ENCODE results near the gene INF2.
A peak's percentile ranks its signal among the peaks of the same experiment; 100 is the strongest.

Gene INF2

DNA sequence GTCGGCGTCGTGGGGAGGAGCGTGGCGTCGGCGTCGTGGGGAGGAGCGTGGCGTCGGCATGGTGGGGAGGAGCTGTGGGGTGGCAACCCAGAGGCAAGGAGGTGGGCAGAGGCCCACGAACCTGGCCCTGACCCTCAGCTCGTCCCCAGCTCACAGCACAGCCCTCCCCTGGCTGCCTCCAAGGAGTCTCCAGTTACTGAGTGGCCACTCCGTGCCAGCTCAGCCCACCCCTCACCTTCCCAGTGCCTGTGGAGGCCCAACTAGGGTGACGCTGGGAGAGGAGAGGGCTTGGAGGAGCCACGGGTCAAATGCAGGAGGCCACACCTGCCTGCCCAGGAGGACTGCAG, 40.4 kb downstream of the INF2 start:
- TF ChIP-seq, protein P1, sequence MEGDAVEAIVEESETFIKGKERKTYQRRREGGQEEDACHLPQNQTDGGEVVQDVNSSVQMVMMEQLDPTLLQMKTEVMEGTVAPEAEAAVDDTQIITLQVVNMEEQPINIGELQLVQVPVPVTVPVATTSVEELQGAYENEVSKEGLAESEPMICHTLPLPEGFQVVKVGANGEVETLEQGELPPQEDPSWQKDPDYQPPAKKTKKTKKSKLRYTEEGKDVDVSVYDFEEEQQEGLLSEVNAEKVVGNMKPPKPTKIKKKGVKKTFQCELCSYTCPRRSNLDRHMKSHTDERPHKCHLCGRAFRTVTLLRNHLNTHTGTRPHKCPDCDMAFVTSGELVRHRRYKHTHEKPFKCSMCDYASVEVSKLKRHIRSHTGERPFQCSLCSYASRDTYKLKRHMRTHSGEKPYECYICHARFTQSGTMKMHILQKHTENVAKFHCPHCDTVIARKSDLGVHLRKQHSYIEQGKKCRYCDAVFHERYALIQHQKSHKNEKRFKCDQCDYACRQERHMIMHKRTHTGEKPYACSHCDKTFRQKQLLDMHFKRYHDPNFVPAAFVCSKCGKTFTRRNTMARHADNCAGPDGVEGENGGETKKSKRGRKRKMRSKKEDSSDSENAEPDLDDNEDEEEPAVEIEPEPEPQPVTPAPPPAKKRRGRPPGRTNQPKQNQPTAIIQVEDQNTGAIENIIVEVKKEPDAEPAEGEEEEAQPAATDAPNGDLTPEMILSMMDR (IDR thresholded peaks at IDR 0.05; ENCODE audit: control extremely low read depth, extremely low read depth, low read depth, missing control alignments) = no peak
- CTCF ChIA-PET = no interaction called here
- POLR2A ChIA-PET = no interaction called here
- DNase-seq (ENCODE audit: extremely low spot score) = no peak

DNA sequence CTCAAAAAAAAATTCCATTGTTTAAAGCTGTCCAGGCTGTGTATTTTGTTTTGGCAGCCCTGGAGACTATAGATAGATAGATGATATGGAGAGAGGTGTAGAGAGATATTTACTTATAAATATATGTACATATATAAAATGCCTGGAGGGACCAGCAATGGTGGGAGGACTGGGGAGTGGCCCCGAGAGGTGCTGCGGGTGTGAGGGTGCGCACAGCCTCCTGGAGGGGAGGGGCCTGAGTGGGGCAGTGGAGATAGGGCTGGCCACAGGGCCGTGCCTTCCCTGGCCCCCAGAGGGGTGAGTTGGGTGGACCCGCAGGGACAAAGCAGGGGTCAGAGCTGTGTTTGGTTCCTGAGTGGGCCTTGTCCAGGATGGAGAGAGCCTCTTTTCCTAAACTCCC, 41.1 kb downstream of the INF2 start:
- POLR2A ChIA-PET = no interaction called here
- CTCF ChIA-PET = interaction anchor here (1.2 kb wide), 1 partner anchor 21 kb away, joined by 3 read pairs; no protein-coding TSS in a partner anchor
- TF ChIP-seq, protein P1 (IDR thresholded peaks at IDR 0.05; ENCODE audit: control extremely low read depth, extremely low read depth, low read depth, missing control alignments) = no peak
- no peak for DNase-seq (ENCODE audit: extremely low spot score)

DNA sequence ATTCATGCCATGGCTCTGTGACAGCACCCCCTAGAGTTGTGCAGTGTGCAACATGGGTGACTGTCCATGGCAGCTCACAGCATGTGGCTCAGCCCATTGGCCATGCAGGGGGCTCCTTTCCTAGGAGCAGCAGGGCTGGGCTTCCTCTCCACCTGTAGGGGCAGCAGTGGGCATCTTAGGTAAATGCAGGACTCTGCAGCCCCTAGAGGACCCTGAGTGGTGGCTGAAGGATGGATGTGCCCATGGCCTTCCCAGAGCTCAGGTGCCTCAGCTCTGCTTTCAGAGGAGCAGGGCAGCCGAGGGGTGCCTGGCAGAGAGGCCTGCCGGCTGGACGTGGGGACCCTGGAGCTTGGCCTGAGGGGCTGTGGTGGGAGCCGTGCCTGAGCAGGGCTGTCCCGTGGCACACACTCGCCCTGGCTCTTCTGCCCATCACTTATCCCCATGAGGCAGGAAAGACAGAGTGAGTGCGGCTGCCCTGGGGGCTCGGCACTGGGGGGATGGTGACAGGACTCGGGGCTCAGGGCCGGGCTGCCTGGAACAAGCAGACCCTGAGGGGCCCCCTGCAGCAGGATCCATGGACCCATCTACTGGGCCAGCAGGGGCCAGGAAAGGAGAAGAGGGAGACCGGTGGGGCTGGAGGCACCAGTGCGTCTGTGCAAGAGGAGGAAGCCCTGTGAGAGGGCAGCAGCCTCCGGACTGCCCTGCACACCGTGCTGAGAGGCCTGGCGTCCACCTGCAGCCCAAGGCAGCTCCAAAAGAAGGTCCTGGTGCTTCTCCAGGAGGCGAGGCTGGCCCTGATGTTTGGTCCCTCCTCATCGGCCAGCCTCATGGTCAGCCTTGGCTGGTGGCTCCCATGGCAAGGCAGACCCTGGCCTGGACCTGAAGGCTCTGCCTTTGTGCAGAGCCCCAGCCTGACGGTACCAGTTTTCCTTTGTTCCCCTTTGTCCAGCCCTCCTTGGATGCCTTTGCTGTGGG, 42.2 kb downstream of the INF2 start:
- TF ChIP-seq, protein P1 (IDR thresholded peaks at IDR 0.05; ENCODE audit: control extremely low read depth, extremely low read depth, low read depth, missing control alignments) = peak; percentile 18
- no peak for DNase-seq (ENCODE audit: extremely low spot score)
- CTCF ChIA-PET = interaction anchor here (1.0 to 1.2 kb wide), 2 partner anchors 20 kb away, joined by 3 to 4 read pairs; no protein-coding TSS in a partner anchor
- POLR2A ChIA-PET = no interaction called here

DNA sequence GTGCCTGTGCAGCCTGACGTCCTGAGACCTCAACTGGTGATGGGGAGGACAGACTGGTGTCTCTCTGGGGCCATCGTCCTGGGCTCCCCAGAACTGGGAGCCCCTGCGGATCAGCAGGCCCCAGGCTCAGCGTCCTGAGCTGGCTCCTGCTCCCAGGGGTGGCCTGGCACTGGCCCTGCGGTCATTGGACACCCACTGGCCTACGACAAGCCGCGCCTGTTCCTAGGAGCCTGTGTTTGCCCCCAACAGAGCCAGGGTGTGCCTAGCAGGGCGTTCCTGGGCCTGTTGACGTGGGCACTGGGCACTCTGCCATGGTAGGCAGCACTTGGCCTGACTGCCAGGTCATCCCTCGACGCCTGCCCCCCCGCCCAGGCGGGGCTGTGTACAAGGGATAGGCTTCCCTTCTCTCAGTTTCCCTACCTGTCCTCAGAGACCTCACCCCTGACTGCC, 43.0 kb downstream of the INF2 start:
- TF ChIP-seq, protein P1 (IDR thresholded peaks at IDR 0.05; ENCODE audit: control extremely low read depth, extremely low read depth, low read depth, missing control alignments) = no peak
- DNase-seq (ENCODE audit: extremely low spot score) = no peak
- CTCF ChIA-PET = interaction anchor here (1.0 kb wide), 1 partner anchor 21 kb away, joined by 4 read pairs; no protein-coding TSS in a partner anchor
- POLR2A ChIA-PET = no interaction called here

DNA sequence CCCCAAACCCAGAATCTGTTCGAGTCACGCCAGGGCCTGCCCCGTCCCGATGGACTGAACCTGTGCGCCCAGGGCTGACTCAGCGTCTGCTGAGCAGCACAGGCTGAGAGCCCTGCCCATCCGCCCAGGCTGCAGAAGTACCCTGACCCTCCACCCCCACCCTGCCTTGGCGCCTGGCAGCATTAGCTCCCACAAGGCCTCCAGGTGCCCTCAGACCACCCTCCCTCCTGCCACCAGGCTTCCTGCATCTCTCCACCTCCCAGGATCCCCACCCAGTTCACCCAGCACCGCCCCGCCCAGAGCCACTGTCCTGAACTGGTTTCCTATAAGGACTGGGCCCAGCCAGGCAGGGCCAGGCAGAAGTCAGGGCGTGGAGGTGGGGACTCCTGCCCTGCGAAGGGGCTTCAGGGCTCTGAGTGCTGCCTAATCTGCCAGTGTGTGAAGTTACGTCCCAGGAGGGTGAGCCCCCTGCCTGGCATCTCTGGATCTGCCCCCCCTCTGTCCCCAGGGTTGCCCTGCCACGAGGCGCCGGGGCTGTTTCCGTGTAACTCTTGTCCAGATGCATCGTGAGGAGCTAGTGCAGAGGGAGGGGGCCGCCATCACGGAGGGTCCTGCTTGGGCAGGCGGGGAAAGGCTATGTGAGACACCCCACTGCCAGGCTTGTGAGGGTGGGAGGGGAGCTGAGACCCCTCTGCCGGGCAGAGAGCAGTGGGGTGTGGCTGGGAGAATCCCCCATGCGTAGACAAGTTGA, 43.7 kb downstream of the INF2 start:
- TF ChIP-seq, protein P1 (IDR thresholded peaks at IDR 0.05; ENCODE audit: control extremely low read depth, extremely low read depth, low read depth, missing control alignments) = no peak
- POLR2A ChIA-PET = no interaction called here
- DNase-seq (ENCODE audit: extremely low spot score) = no peak
- CTCF ChIA-PET = no interaction called here

DNA sequence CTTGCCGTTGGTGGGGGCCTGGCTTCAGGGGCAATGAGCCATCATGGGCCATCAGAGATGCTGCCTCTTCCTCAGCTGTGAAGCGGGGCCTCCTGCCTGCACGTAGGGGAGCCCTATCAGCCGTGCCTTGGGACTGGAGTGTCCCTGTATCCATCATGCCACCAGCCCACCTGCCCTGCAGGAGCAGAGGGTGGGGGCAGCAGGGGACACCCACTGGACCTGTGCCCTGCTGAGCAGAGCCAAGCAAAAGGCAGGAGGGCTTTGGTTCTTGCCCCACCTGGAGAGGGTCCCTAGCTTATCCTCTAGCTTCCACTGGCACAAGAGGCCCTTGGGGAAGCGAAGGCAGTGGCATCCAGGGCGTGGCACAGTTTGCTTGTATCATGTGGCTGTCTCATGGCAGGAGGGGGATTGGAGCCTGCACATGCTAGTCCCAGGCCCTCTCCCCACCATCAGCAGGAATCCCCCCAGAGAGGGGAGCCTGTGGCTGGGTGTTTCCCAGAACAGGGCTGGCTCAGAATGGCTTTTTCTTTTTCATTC, 44.7 kb downstream of the INF2 start:
- TF ChIP-seq, protein P1 (IDR thresholded peaks at IDR 0.05; ENCODE audit: control extremely low read depth, extremely low read depth, low read depth, missing control alignments) = no peak
- POLR2A ChIA-PET = no interaction called here

More for the DNA sequence above, 44.7 kb downstream of the INF2 start:
- CTCF ChIA-PET = no interaction called here
- no peak for DNase-seq (ENCODE audit: extremely low spot score)
